ENCODE data around the gene CD59. TPM values are rescaled to one million over a fixed set of nuclear protein-coding genes. Genes with fewer than 3 reads are reported as not detected.

The CD59 gene
- polyA plus RNA-seq, 3 donors, result 3.7 to 34.9 (median 21.1) TPM

- H3K9me3 Mint-ChIP-seq, result no peaks in the 10 kb centered on the region
- intact Hi-C loops (cut with micrococcal nuclease), result loop anchor here in 1 of 2 donors (5.0 to 10.0 kb wide), 2 partner anchors 197 to 380 kb away; no protein-coding TSS in a partner anchor
- H3K36me3 Mint-ChIP-seq, result peaks cover 43 to 45% of the 10 kb centered on the region in 2 donors
- H3K4me1 ChIP-seq (ENCODE audit: control insufficient read depth in 1 of 2, insufficient read depth in 2 of 2, low read length in 2 of 2), result peaks cover under 1 to 2% of the 10 kb centered on the region in 2 donors
- WGBS (ENCODE audit: insufficient coverage), result 94% methylated on average over 6 of the region's 7 CpGs
- peaks cover 11 to 18% (median 14%) of the 10 kb centered on the region in 3 donors for H3K27me3 Mint-ChIP-seq (ENCODE audit: low read depth in 3 of 3)
- no peak overlapping the region for H3K27ac Mint-ChIP-seq
- TF ChIP-seq CTCF (IDR thresholded peaks at IDR 0.05), result no peak
- H3K9me3 ChIP-seq (replicated peaks in 1 of 2; ENCODE audit: control insufficient read depth in 1 of 2, insufficient read depth in 1 of 2, low read length in 2 of 2), result no peaks in the 10 kb centered on the region
- H3K4me1 Mint-ChIP-seq, result peaks cover 2% of the 10 kb centered on the region
- no peak overlapping the region for H3K4me3 ChIP-seq (replicated peaks in 1 of 3; ENCODE audit: low read depth in 2 of 3, low read length in 3 of 3)
- H3K4me2 ChIP-seq (replicated peaks; ENCODE audit: extremely low read depth, low read length, poor library complexity, severe bottlenecking), result no peak overlapping the region
- peaks cover 3 to 12% of the 10 kb centered on the region in 2 donors for H3K27me3 ChIP-seq (ENCODE audit: control insufficient read depth in 2 of 2, insufficient read depth in 2 of 2, low read length in 2 of 2)
- peaks cover 25 to 46% of the 10 kb centered on the region in 2 donors for H3K36me3 ChIP-seq (replicated peaks in 1 of 2; ENCODE audit: control insufficient read depth in 1 of 2, insufficient read depth in 2 of 2, low read length in 2 of 2)
- DNase-seq, result no peak
- no peak overlapping the region for H3K27ac ChIP-seq (ENCODE audit: low read depth in 1 of 2, low read length in 2 of 2)
- H2AFZ ChIP-seq (ENCODE audit: insufficient read depth, low read depth, low read length, poor library complexity, severe bottlenecking), result no peak overlapping the region
- no peak overlapping the region for H3K9ac ChIP-seq (ENCODE audit: insufficient read depth, low read length, poor library complexity, severe bottlenecking)
- no peak overlapping the region for H3K4me3 Mint-ChIP-seq
- no peaks in the 10 kb centered on the region for H4K20me1 ChIP-seq (ENCODE audit: insufficient read depth, low read length)
- no peaks in the 10 kb centered on the region for H3K79me2 ChIP-seq (ENCODE audit: insufficient read depth, low read length)
Observed at GRCh38 chr11:33741806-33742205, 5.6 kb upstream of the CD59 start.

GRCh38 chr11:33737362-33737821 lies 1.2 kb upstream of the CD59 start:
- no peak overlapping the region for H3K9ac ChIP-seq (ENCODE audit: insufficient read depth, low read length, poor library complexity, severe bottlenecking)
- H2AFZ ChIP-seq (ENCODE audit: insufficient read depth, low read depth, low read length, poor library complexity, severe bottlenecking), result no peak overlapping the region
- no peak overlapping the region for H3K4me2 ChIP-seq (replicated peaks; ENCODE audit: extremely low read depth, low read length, poor library complexity, severe bottlenecking)
- peaks cover 24 to 30% of the 10 kb centered on the region in 2 donors for H3K4me1 ChIP-seq (ENCODE audit: control insufficient read depth in 1 of 2, insufficient read depth in 2 of 2, low read length in 2 of 2)
- peaks cover 30 to 43% (median 33%) of the 10 kb centered on the region in 3 donors for H3K27me3 Mint-ChIP-seq (ENCODE audit: low read depth in 3 of 3)
- H3K4me3 ChIP-seq (replicated peaks in 1 of 3; ENCODE audit: low read depth in 2 of 3, low read length in 3 of 3), result no peak overlapping the region
- H3K4me1 Mint-ChIP-seq, result peaks cover 28% of the 10 kb centered on the region
- peak overlapping the region in 1 of 2 donors; percentile 22 for H3K4me3 Mint-ChIP-seq
- H3K79me2 ChIP-seq (ENCODE audit: insufficient read depth, low read length), result no peaks in the 10 kb centered on the region
- H3K36me3 Mint-ChIP-seq, result peaks cover 6 to 9% of the 10 kb centered on the region in 2 donors
- H3K27ac Mint-ChIP-seq, result no peak overlapping the region
- H3K27me3 ChIP-seq (ENCODE audit: control insufficient read depth in 2 of 2, insufficient read depth in 2 of 2, low read length in 2 of 2), result peaks cover 11 to 30% of the 10 kb centered on the region in 2 donors
- intact Hi-C loops (cut with micrococcal nuclease), result loop anchor here in 1 of 2 donors (10.0 kb wide), 1 partner anchor 373 kb away; no protein-coding TSS in a partner anchor
- peaks cover 0 to 3% (median 0%) of the 10 kb centered on the region in 7 donors for H3K9me3 Mint-ChIP-seq
- no peak for TF ChIP-seq CTCF (IDR thresholded peaks at IDR 0.05)
- H3K9me3 ChIP-seq (replicated peaks in 1 of 2; ENCODE audit: control insufficient read depth in 1 of 2, insufficient read depth in 1 of 2, low read length in 2 of 2), result no peaks in the 10 kb centered on the region
- H3K36me3 ChIP-seq (replicated peaks in 1 of 2; ENCODE audit: control insufficient read depth in 1 of 2, insufficient read depth in 2 of 2, low read length in 2 of 2), result peaks cover 0 to 7% of the 10 kb centered on the region in 2 donors
- no peak for DNase-seq
- no peak overlapping the region for H3K27ac ChIP-seq (ENCODE audit: low read depth in 1 of 2, low read length in 2 of 2)
- 44% methylated on average over 1 of the region's 3 CpGs for WGBS (ENCODE audit: insufficient coverage)
- H4K20me1 ChIP-seq (ENCODE audit: insufficient read depth, low read length), result no peaks in the 10 kb centered on the region

All from CD14-positive monocyte (primary cell).